CD14-positive monocyte (primary cell): Measurements from ENCODE around the gene KRTAP4-2. TPM values are rescaled to one million over a fixed set of nuclear protein-coding genes. Genes with fewer than 3 reads are reported as not detected.
"Not testable (repeated sequence)": the region's sequence is repeated elsewhere in the genome, so short reads cannot be mapped to it uniquely, and the experiment has no call there.

Experiments used
- DNase-seq, 3 donors: peaks; one replicate each; pipeline ENCODE4 v3.0.0-alpha.2; 2011 to 2022
- H2AFZ ChIP-seq: 2 replicates; pipeline ENCODE4 v1.6.0; 2012; ENCODE audit warnings: mild to moderate bottlenecking, low read depth, low read length, inconsistent platforms; ENCODE audit not compliant: insufficient read depth, poor library complexity, severe bottlenecking
- H3K27ac ChIP-seq, 2 donors: 1 replicate in 1 of 2; 2 replicates in 1 of 2; pipeline ENCODE4 v1.5.1; 2012 to 2013; ENCODE audit warnings: low read length in 2 of 2, control low read depth in 1 of 2, inconsistent platforms in 1 of 2, low read depth in 1 of 2, mild to moderate bottlenecking in 1 of 2
- H3K27me3 ChIP-seq, 2 donors: one replicate each; pipeline versions ENCODE4 v1.6.0 to v1.6.1; 2011 to 2013; ENCODE audit warnings: low read length in 2 of 2; ENCODE audit not compliant: control insufficient read depth in 2 of 2, insufficient read depth in 2 of 2
- H3K36me3 ChIP-seq, 2 donors: replicated peaks in 1 of 2; 1 replicate in 1 of 2; 2 replicates in 1 of 2; pipeline versions ENCODE4 v1.5.1 to v1.6.1; 2012 to 2013; ENCODE audit warnings: low read length in 2 of 2, control low read depth in 1 of 2, inconsistent platforms in 1 of 2, mild to moderate bottlenecking in 1 of 2; ENCODE audit not compliant: insufficient read depth in 2 of 2, control insufficient read depth in 1 of 2
- H3K4me1 ChIP-seq, 2 donors: 1 replicate in 1 of 2; 2 replicates in 1 of 2; pipeline versions ENCODE4 v1.5.1 to v1.6.1; 2012 to 2013; ENCODE audit warnings: low read length in 2 of 2, control low read depth in 1 of 2, inconsistent platforms in 1 of 2, mild to moderate bottlenecking in 1 of 2, moderate library complexity in 1 of 2; ENCODE audit not compliant: insufficient read depth in 2 of 2, control insufficient read depth in 1 of 2
- H3K4me2 ChIP-seq: replicated peaks from 2 replicates; pipeline ENCODE3; 2012; ENCODE audit warnings: low read length, moderate library complexity, mild to moderate bottlenecking; ENCODE audit not compliant: poor library complexity, severe bottlenecking; ENCODE audit errors: extremely low read depth
- H3K4me3 ChIP-seq, 3 experiments: fragments of 200-600 bp in 1 of 3; sonication (generic) in 1 of 3; replicated peaks in 1 of 3; 1 replicate in 2 of 3; 2 replicates in 1 of 3; pipeline ENCODE4 v1.5.1; 2011 to 2013; ENCODE audit warnings: low read length in 3 of 3, mild to moderate bottlenecking in 3 of 3, control low read depth in 2 of 3, low read depth in 2 of 3, inconsistent platforms in 1 of 3, moderate library complexity in 1 of 3
- H3K79me2 ChIP-seq: 2 replicates; pipeline ENCODE4 v1.6.0; 2012; ENCODE audit warnings: mild to moderate bottlenecking, control low read depth, inconsistent platforms, low read length, moderate library complexity; ENCODE audit not compliant: insufficient read depth
- H3K9ac ChIP-seq: 2 replicates; pipeline ENCODE4 v1.6.0; 2017; ENCODE audit warnings: low read length, mild to moderate bottlenecking; ENCODE audit not compliant: insufficient read depth, poor library complexity, severe bottlenecking
- H3K9me3 ChIP-seq, 2 donors: replicated peaks in 1 of 2; 1 replicate in 1 of 2; 2 replicates in 1 of 2; pipeline versions ENCODE4 v1.5.1 to v1.6.1; 2012 to 2013; ENCODE audit warnings: low read length in 2 of 2, control low read depth in 1 of 2; ENCODE audit not compliant: control insufficient read depth in 1 of 2, insufficient read depth in 1 of 2
- H4K20me1 ChIP-seq: 2 replicates; pipeline ENCODE4 v1.6.0; 2012; ENCODE audit warnings: mild to moderate bottlenecking, low read length, control low read depth, moderate library complexity; ENCODE audit not compliant: insufficient read depth
- H3K27ac Mint-ChIP-seq, 7 donors: one replicate each; pipeline ENCODE4 v1.8.0; 2020; ENCODE audit warnings: mild to moderate bottlenecking in 7 of 7, mixed read lengths in 7 of 7, moderate library complexity in 6 of 7, inconsistent platforms in 2 of 7
- H3K27me3 Mint-ChIP-seq, 3 donors: one replicate each; pipeline ENCODE4 v1.8.0; 2021 to 2022; ENCODE audit warnings: low read depth in 3 of 3, mild to moderate bottlenecking in 3 of 3, mixed read lengths in 3 of 3, moderate library complexity in 3 of 3, inconsistent platforms in 1 of 3
- H3K36me3 Mint-ChIP-seq, 2 donors: one replicate each; pipeline ENCODE4 v1.8.0; 2020; ENCODE audit warnings: mixed read lengths in 2 of 2, inconsistent platforms in 1 of 2, mild to moderate bottlenecking in 1 of 2
- H3K4me1 Mint-ChIP-seq: one replicate; pipeline ENCODE4 v1.8.0; 2020; ENCODE audit warnings: mild to moderate bottlenecking, mixed read lengths
- H3K4me3 Mint-ChIP-seq, 2 donors: one replicate each; pipeline ENCODE4 v1.8.0; 2020; ENCODE audit warnings: mild to moderate bottlenecking in 2 of 2, mixed read lengths in 2 of 2, moderate library complexity in 1 of 2
- H3K9me3 Mint-ChIP-seq, 7 donors: one replicate each; pipeline ENCODE4 v1.8.0; 2020 to 2022; ENCODE audit warnings: mixed read lengths in 7 of 7, mild to moderate bottlenecking in 6 of 7, moderate library complexity in 6 of 7, inconsistent platforms in 2 of 7
- WGBS: methylation state at CpG from one replicate; pipeline ENCODE4 v1.1.5; 2013; ENCODE audit warnings: missing lambda C conversion rate; ENCODE audit not compliant: insufficient coverage; 5-methylcytosine and 5-hydroxymethylcytosine counted together
- intact Hi-C, 2 donors: fragments of 100-400 bp; cut with micrococcal nuclease; formaldehyde crosslinking; loops; one replicate each; pipeline versions ENCODE4 v1.15.0 to v1.15.1; 2023
- polyA minus RNA-seq: library from RNA; depleted of rRNA, polyadenylated mRNA; stranded (reverse); fragments of >200 nt; gene quantifications from 2 replicates; pipeline ENCODE4 v1.2.3, GENCODE V29; 2012
- polyA plus RNA-seq, 3 donors: library from polyadenylated mRNA; depleted of rRNA in 1 of 3; unstranded in 2 of 3; stranded (reverse) in 1 of 3; fragments of 300-500 nt in 2 of 3; fragments of >200 nt in 1 of 3; fragmentation: Illumina TruSeq in 2 of 3; gene quantifications; 1 replicate in 2 of 3; 2 replicates in 1 of 3; pipeline ENCODE4 v1.2.3, GENCODE V29; 2012 to 2021
- total RNA-seq, 12 experiments: library from RNA in 1 of 12; stranded (reverse) in 1 of 12; fragments of 120-200 nt in 1 of 12; gene quantifications; one replicate each; pipeline ENCODE4 v1.2.4 and lab custom pipeline; 2013 to 2026; ENCODE audit warnings: mixed read lengths in 6 of 12, inconsistent platforms in 1 of 12
- TF ChIP-seq, protein P1 (sequence below): fragments of 200-600 bp; IDR thresholded peaks from one replicate; pipeline ENCODE4 v1.8.0; 2022; ENCODE audit warnings: antibody characterized with exemption, mild to moderate bottlenecking

The KRTAP4-2 gene
- total RNA-seq (2013), result not detected
- polyA plus RNA-seq (not detected), polyA minus RNA-seq (not detected in 2 replicates), total RNA-seq (lab: John Stamatoyannopoulos, UW) (0 reads per million in 11 experiments)

- no peak within 1 kb of the TSS for H3K27ac ChIP-seq
- 100% methylated on average over 6 of the region's 7 CpGs for WGBS
These were observed at the start of gene KRTAP4-2 for GRCh38 chr17:41177727-41178271. KRTAP4-2 (minus strand) TSS chr17:41178221; CDS start chr17:41178164, 57 bp downstream.

GRCh38 chr17:41226598-41227095 is 48.6 kb upstream of the KRTAP4-2 start, which contains the start of gene KRTAP9-2:
KRTAP9-2 (plus strand) TSS chr17:41226648; CDS start chr17:41226655, 7 bp downstream.
- H3K4me3 Mint-ChIP-seq, H3K9me3 Mint-ChIP-seq, H3K4me2 ChIP-seq, H3K4me3 ChIP-seq, H3K36me3 ChIP-seq, H2AFZ ChIP-seq, H3K9ac ChIP-seq, H4K20me1 ChIP-seq, intact Hi-C loops, H3K27ac ChIP-seq, DNase-seq, H3K4me1 ChIP-seq, H3K9me3 ChIP-seq, H3K79me2 ChIP-seq, H3K27me3 Mint-ChIP-seq, H3K4me1 Mint-ChIP-seq, H3K27me3 ChIP-seq, H3K36me3 Mint-ChIP-seq: not testable (repeated sequence)
- H3K27ac Mint-ChIP-seq, result peak within 1 kb of the TSS in 1 of 7 donors; percentile 45
- 86% methylated on average over 2 of the region's 4 CpGs for WGBS

More at GRCh38 chr17:41177727-41178271, at the start of gene KRTAP4-2:
- DNase-seq, result no peak
- Histone ChIP-seq H3K27me3 (no peaks in the 10 kb centered on the region), H3K36me3 (no peaks in the 10 kb centered on the region), H3K9me3 (no peaks in the 10 kb centered on the region), H3K4me3 (no peak within 1 kb of the TSS), H3K4me2 (no peak within 1 kb of the TSS), H3K4me1 (peaks cover 0 to 10% of the 10 kb centered on the region in 2 donors), H3K9ac (no peak within 1 kb of the TSS), H2AFZ (no peak within 1 kb of the TSS), H3K79me2 (no peaks in the 10 kb centered on the region), H4K20me1 (no peaks in the 10 kb centered on the region)
- Mint-ChIP-seq H3K4me3 (no peak within 1 kb of the TSS), H3K4me1 (peaks cover 19% of the 10 kb centered on the region), H3K27ac (peak within 1 kb of the TSS in 1 of 7 donors; percentile 1), H3K36me3 (no peaks in the 10 kb centered on the region), H3K9me3 (peaks cover 0 to 2% (median 0%) of the 10 kb centered on the region in 7 donors), H3K27me3 (peaks cover 0 to 6% (median 3%) of the 10 kb centered on the region in 3 donors)
- TF ChIP-seq, protein P1, sequence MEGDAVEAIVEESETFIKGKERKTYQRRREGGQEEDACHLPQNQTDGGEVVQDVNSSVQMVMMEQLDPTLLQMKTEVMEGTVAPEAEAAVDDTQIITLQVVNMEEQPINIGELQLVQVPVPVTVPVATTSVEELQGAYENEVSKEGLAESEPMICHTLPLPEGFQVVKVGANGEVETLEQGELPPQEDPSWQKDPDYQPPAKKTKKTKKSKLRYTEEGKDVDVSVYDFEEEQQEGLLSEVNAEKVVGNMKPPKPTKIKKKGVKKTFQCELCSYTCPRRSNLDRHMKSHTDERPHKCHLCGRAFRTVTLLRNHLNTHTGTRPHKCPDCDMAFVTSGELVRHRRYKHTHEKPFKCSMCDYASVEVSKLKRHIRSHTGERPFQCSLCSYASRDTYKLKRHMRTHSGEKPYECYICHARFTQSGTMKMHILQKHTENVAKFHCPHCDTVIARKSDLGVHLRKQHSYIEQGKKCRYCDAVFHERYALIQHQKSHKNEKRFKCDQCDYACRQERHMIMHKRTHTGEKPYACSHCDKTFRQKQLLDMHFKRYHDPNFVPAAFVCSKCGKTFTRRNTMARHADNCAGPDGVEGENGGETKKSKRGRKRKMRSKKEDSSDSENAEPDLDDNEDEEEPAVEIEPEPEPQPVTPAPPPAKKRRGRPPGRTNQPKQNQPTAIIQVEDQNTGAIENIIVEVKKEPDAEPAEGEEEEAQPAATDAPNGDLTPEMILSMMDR, result no peak
- intact Hi-C loops, result no loop called here
